ENCODE measurements around the gene FAM20B.

The FAM20B gene

DNA sequence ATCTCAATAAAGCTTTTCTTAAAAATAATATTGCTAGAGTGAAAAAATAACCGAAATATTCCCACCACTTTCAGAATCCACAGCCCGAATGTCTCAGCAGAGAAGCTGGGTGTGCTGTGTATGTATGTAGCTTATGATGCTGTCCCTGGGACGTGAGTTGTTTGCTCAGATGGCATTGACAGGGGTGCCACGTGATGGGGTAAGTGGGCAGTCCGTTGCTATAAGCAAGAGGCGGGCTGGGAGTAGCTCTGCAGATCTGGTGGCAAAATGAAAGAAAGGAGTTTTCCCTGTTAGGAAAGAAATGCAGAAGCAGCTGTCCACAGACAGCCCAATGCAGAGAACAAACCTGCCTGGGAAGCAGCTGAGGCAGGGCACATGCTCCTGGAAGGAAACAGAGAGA is 3.8 kb upstream of the FAM20B start:
- H3K4me3 ChIP-seq (ENCODE audit: low read depth in 1 of 5, low read length in 5 of 5): peak overlapping the region in 3 of 5 donors; percentile 14 to 27 (median 19)
- peaks cover 0 to 46% (median 42%) of the 10 kb centered on the region in 5 donors for H3K4me1 ChIP-seq (ENCODE audit: control insufficient read depth in 5 of 5, insufficient read depth in 5 of 5, low read length in 5 of 5)
- no peak overlapping the region for H3K9ac ChIP-seq (ENCODE audit: low read length in 5 of 5)
- no peaks in the 10 kb centered on the region for H3K9me3 ChIP-seq (ENCODE audit: control insufficient read depth in 5 of 5, low read length in 5 of 5)
- no peaks in the 10 kb centered on the region for H3K36me3 ChIP-seq (ENCODE audit: control insufficient read depth in 5 of 5, insufficient read depth in 5 of 5, low read length in 5 of 5)
- no peak overlapping the region for H3K27ac ChIP-seq (ENCODE audit: low read depth, low read length)
- H3K27me3 ChIP-seq (ENCODE audit: control insufficient read depth in 5 of 5, insufficient read depth in 4 of 5, low read length in 5 of 5): no peaks in the 10 kb centered on the region

DNA sequence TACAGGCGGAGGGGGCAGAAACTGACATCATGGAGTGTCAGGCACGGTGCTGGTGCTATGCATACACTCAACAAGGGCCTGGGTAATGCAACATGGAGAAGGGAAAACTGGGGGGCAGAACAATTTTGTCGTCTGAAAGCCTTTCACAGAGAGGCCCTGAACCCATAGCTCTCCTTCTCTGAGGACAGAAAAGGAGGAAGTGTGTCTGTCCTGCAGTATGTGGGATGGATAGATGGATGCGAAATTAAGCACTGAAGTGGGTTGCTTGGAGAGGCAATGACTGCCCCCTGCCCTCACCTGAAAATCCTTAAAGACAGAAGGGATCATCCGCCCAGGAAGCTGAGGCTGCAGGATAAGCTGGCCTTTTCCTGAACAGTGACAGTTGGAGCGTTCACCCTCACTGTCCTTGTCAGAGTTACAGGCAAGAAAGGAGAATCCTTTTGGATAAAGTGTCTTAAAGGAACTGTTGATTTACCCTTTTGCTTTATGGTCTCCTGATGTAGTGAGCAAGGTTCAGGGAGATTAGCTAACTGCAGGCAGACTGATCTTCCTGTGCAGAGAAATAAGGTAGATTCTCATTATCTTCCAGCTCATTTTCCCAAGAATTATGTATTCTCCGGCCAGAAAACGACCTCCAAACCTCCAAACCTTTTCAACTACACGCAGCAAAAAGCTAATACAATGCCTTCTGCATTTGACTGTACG is 1.6 kb upstream of the FAM20B start:
- no peaks in the 10 kb centered on the region for H3K9me3 ChIP-seq (ENCODE audit: control insufficient read depth in 5 of 5, low read length in 5 of 5)
- H3K27me3 ChIP-seq (ENCODE audit: control insufficient read depth in 5 of 5, insufficient read depth in 4 of 5, low read length in 5 of 5): no peaks in the 10 kb centered on the region
- no peak overlapping the region for H3K27ac ChIP-seq (ENCODE audit: low read depth, low read length)
- H3K4me3 ChIP-seq (ENCODE audit: low read depth in 1 of 5, low read length in 5 of 5): no peak overlapping the region
- peaks cover 0 to 36% (median 31%) of the 10 kb centered on the region in 5 donors for H3K4me1 ChIP-seq (ENCODE audit: control insufficient read depth in 5 of 5, insufficient read depth in 5 of 5, low read length in 5 of 5)
- H3K36me3 ChIP-seq (ENCODE audit: control insufficient read depth in 5 of 5, insufficient read depth in 5 of 5, low read length in 5 of 5): no peaks in the 10 kb centered on the region
- no peak overlapping the region for H3K9ac ChIP-seq (ENCODE audit: low read length in 5 of 5)

DNA sequence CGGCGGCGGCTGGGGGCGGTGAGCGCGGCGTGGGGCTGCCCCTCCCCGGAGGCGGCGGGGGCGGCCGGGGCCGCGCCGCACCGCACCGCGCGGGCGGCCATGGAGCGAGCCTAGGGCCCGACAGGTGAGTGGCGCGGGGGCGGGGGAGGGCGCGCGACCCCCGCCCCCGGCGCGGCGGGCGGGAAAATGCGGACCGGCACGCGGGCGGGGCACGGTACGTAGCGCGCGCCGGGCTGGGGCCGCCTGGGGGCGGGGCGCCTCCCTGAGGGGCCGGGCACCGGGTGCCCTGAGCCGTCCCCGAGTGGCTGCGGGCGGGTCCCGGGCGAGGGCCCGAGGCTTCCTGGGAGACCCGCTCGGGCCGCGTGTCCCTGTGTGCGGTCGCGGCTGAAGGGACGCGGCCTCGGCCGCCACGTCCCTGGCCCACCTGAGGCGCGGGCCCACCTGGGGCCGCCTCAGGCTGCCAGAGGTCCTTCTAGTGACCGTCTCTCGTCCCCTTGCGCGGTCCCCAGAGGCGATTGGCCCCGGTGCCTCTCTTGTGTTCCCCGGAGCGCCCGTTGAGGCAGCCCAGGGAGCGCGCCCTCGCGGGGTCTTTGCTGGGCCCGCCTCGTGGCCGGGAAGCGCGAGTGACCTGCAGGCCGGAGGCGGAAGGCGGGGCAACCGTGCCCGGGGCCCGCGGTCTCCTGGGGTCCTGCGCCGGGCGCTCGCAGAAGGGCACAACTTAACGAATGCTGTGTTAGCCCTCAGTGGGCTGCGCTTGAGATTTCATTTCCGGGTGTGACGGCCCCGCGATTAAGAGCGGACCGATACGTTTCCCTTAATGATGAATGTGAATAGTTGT is 500 bp downstream of the FAM20B start:
- Histone ChIP-seq H3K4me1 (ENCODE audit: control insufficient read depth in 5 of 5, insufficient read depth in 5 of 5, low read length in 5 of 5) (peaks cover 2 to 39% (median 32%) of the 10 kb centered on the region in 5 donors), H3K27me3 (ENCODE audit: control insufficient read depth in 5 of 5, insufficient read depth in 4 of 5, low read length in 5 of 5) (no peaks in the 10 kb centered on the region), H3K27ac (ENCODE audit: low read depth, low read length) (peak overlapping the region; percentile 85), H3K9me3 (ENCODE audit: control insufficient read depth in 5 of 5, low read length in 5 of 5) (no peaks in the 10 kb centered on the region), H3K36me3 (ENCODE audit: control insufficient read depth in 5 of 5, insufficient read depth in 5 of 5, low read length in 5 of 5) (no peaks in the 10 kb centered on the region), H3K9ac (ENCODE audit: low read length in 5 of 5) (peak overlapping the region; percentile 30 to 98 (median 91)), H3K4me3 (ENCODE audit: low read depth in 1 of 5, low read length in 5 of 5) (peak overlapping the region; percentile 77 to 88 (median 80))

DNA sequence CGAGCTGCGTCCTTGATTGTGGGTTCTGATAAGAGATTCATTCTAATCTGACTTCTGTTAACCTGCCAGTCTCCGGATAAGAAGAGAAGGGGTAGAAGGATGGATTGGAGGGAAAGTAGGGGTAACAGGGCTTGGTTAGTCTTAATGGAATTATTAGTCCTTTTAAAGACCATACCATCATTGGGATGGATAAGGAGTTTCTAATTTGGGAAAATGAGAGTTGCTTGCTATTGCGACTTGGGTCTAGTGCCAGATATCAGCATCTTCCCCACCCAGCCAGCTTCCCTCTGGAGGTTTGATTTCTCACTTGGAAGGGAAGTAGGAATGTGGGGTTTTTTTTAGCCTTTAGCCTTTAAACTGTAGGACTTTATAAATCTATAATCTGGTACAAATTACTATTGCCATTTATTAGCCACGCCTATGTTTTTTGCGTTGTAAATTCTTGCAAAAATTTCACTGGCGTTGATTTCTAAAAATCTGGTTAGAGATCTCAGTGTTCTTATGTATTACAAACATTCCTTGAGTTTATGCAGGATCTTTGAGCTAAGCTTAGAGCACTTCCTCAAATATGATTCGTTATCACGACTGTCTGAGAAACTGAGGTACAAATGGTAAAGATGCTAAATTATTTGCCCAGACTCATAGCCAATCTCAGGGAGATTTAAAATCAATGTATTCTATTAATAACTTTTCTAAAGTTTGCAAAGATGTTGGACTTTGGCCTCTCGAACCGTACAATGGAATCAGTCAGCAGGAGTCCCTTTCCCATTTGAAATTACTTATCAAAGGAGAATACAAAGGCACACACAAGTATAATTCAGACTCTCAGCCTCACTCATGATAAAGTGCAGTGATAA is 1.3 kb downstream of the FAM20B start:
- no peaks in the 10 kb centered on the region for H3K36me3 ChIP-seq (ENCODE audit: control insufficient read depth in 5 of 5, insufficient read depth in 5 of 5, low read length in 5 of 5)
- H3K4me3 ChIP-seq (ENCODE audit: low read depth in 1 of 5, low read length in 5 of 5): peak overlapping the region; percentile 77 to 88 (median 80)
- H3K27me3 ChIP-seq (ENCODE audit: control insufficient read depth in 5 of 5, insufficient read depth in 4 of 5, low read length in 5 of 5): no peaks in the 10 kb centered on the region
- H3K9me3 ChIP-seq (ENCODE audit: control insufficient read depth in 5 of 5, low read length in 5 of 5): no peaks in the 10 kb centered on the region
- H3K9ac ChIP-seq (ENCODE audit: low read length in 5 of 5): peak overlapping the region; percentile 30 to 98 (median 91)
- H3K27ac ChIP-seq (ENCODE audit: low read depth, low read length): peak overlapping the region; percentile 85
- H3K4me1 ChIP-seq (ENCODE audit: control insufficient read depth in 5 of 5, insufficient read depth in 5 of 5, low read length in 5 of 5): peaks cover 2 to 39% (median 33%) of the 10 kb centered on the region in 5 donors

DNA sequence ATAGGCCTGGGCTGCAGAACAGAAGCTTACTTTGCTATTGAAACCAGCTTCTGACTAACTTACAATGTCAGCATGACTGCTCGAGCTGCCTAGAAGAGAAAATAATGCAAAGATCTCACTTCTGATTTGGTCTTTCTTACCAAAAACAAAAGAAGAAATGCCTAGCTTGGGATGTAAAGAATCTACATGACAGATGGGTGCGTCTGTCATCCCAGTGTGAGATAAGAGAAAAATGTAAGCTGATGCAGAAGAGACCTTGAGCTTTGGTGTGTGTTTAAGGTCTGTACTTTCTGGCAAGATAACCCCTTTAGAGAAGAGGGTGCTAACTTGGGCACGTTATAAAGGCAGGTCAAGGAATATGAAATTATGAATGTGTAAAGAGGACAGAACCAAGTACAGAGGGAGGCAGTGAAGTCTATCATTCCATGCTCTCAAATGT is 3.6 kb downstream of the FAM20B start:
- no peaks in the 10 kb centered on the region for H3K27me3 ChIP-seq (ENCODE audit: control insufficient read depth in 5 of 5, insufficient read depth in 4 of 5, low read length in 5 of 5)
- no peak overlapping the region for H3K4me3 ChIP-seq (ENCODE audit: low read depth in 1 of 5, low read length in 5 of 5)
- peaks cover 2 to 51% (median 42%) of the 10 kb centered on the region in 5 donors for H3K4me1 ChIP-seq (ENCODE audit: control insufficient read depth in 5 of 5, insufficient read depth in 5 of 5, low read length in 5 of 5)
- H3K27ac ChIP-seq (ENCODE audit: low read depth, low read length): no peak overlapping the region
- no peaks in the 10 kb centered on the region for H3K36me3 ChIP-seq (ENCODE audit: control insufficient read depth in 5 of 5, insufficient read depth in 5 of 5, low read length in 5 of 5)
- H3K9me3 ChIP-seq (ENCODE audit: control insufficient read depth in 5 of 5, low read length in 5 of 5): no peaks in the 10 kb centered on the region
- H3K9ac ChIP-seq (ENCODE audit: low read length in 5 of 5): no peak overlapping the region

DNA sequence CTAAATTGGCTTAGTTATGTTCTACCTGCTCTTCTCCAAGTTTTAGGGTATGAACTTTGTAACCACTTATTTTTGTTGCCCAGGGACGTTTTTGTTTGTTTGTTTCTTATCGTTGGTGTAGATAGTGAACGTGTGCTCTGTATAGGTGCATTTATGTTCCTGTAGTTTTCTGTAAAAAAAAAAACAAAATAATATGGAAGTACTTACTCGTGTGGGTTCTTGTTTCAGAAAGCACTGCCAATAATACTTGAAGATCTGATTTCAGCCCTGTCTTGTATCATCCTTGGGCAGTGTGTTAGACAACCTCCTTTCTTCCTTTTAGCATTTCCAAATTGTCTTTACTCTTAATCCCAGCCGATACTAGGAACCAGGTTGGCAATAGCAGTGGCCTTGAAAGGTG is 4.4 kb downstream of the FAM20B start:
- H3K4me3 ChIP-seq (ENCODE audit: low read depth in 1 of 5, low read length in 5 of 5): no peak overlapping the region
- no peaks in the 10 kb centered on the region for H3K27me3 ChIP-seq (ENCODE audit: control insufficient read depth in 5 of 5, insufficient read depth in 4 of 5, low read length in 5 of 5)
- H3K4me1 ChIP-seq (ENCODE audit: control insufficient read depth in 5 of 5, insufficient read depth in 5 of 5, low read length in 5 of 5): peaks cover 2 to 48% (median 40%) of the 10 kb centered on the region in 5 donors
- no peaks in the 10 kb centered on the region for H3K9me3 ChIP-seq (ENCODE audit: control insufficient read depth in 5 of 5, low read length in 5 of 5)
- no peak overlapping the region for H3K27ac ChIP-seq (ENCODE audit: low read depth, low read length)
- peak overlapping the region in 1 of 5 donors; percentile 17 for H3K9ac ChIP-seq (ENCODE audit: low read length in 5 of 5)
- H3K36me3 ChIP-seq (ENCODE audit: control insufficient read depth in 5 of 5, insufficient read depth in 5 of 5, low read length in 5 of 5): no peaks in the 10 kb centered on the region

DNA sequence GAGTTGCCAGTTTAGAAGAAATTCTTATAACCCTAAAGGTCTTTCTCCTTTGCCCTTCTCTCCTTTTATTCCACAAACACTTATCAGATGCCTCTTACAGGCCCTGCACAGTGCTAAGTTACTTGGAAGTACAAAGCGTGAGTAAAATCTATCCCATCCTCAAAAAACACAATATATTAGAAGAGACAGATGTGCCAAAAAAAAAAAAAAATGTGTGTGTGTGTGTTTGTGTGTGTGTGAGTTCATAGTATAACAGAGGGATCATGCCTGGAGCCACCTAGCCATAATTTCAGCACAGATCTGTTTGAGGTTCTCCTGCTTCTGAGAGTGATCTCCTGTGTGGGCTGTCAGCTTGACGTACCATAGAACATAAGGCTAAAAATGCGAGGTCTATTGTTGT is 5.0 kb downstream of the FAM20B start:
- Histone ChIP-seq H3K9me3 (ENCODE audit: control insufficient read depth in 5 of 5, low read length in 5 of 5) (no peaks in the 10 kb centered on the region), H3K27me3 (ENCODE audit: control insufficient read depth in 5 of 5, insufficient read depth in 4 of 5, low read length in 5 of 5) (no peaks in the 10 kb centered on the region), H3K36me3 (ENCODE audit: control insufficient read depth in 5 of 5, insufficient read depth in 5 of 5, low read length in 5 of 5) (no peaks in the 10 kb centered on the region), H3K9ac (ENCODE audit: low read length in 5 of 5) (peak overlapping the region in 1 of 5 donors; percentile 17), H3K4me3 (ENCODE audit: low read depth in 1 of 5, low read length in 5 of 5) (no peak overlapping the region), H3K27ac (ENCODE audit: low read depth, low read length) (no peak overlapping the region), H3K4me1 (ENCODE audit: control insufficient read depth in 5 of 5, insufficient read depth in 5 of 5, low read length in 5 of 5) (peaks cover 2 to 44% (median 37%) of the 10 kb centered on the region in 5 donors)

DNA sequence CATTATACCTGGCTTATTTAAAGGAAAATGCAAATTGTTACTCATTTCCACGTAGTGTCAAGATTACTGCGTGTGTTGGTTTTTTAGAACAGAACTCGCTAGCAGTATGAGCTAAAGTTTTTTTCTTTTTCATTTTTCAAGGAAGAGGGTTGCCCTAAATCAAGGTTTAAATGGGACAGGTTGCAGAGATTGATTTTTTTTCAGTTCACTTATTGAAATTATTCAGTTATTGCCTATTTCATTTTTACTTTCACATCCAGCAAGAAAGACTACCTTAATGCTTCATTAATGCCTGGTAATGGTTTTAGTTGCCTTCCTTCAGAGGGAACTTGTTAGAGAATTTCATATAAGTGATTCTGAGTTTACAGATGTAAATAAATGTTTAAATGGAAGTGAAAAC is 5.6 kb downstream of the FAM20B start:
- H3K36me3 ChIP-seq (ENCODE audit: control insufficient read depth in 5 of 5, insufficient read depth in 5 of 5, low read length in 5 of 5): no peaks in the 10 kb centered on the region
- H3K27ac ChIP-seq (ENCODE audit: low read depth, low read length): no peak overlapping the region
- peaks cover 2 to 44% (median 37%) of the 10 kb centered on the region in 5 donors for H3K4me1 ChIP-seq (ENCODE audit: control insufficient read depth in 5 of 5, insufficient read depth in 5 of 5, low read length in 5 of 5)
- H3K9ac ChIP-seq (ENCODE audit: low read length in 5 of 5): no peak overlapping the region
- H3K4me3 ChIP-seq (ENCODE audit: low read depth in 1 of 5, low read length in 5 of 5): no peak overlapping the region
- H3K27me3 ChIP-seq (ENCODE audit: control insufficient read depth in 5 of 5, insufficient read depth in 4 of 5, low read length in 5 of 5): no peaks in the 10 kb centered on the region
- no peaks in the 10 kb centered on the region for H3K9me3 ChIP-seq (ENCODE audit: control insufficient read depth in 5 of 5, low read length in 5 of 5)

DNA sequence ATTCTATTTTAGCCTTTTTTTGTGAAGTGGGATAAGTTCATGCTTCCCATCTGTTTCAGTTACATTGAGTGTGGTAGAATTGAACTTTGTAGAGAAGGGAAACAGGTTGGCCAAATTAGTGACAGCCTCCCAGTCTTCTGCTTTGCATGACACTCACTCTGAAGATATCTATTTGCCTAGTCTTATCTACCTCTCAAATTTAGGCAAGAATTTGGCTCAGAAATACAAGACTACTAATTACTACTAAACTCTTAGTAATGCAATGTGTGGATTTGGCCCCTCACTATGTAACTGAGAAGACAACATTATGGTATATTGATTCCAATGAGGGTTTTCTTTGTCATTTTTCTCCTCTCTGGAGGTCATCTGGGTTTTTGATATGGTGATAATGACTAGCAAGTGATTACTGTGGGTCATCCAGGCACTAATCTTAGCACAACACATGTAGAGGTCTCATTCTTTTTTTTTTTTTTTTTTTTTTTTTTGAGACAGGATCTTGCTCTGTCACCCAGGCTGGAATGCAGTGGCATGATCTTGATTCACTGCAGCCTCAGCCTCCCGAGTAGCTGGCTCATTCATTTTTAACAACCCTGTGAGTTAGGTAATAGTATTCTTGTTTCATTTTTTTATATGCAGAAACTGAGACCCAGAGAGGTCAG is 6.3 kb downstream of the FAM20B start:
- peaks cover 2 to 40% (median 31%) of the 10 kb centered on the region in 5 donors for H3K4me1 ChIP-seq (ENCODE audit: control insufficient read depth in 5 of 5, insufficient read depth in 5 of 5, low read length in 5 of 5)
- no peaks in the 10 kb centered on the region for H3K9me3 ChIP-seq (ENCODE audit: control insufficient read depth in 5 of 5, low read length in 5 of 5)
- no peaks in the 10 kb centered on the region for H3K36me3 ChIP-seq (ENCODE audit: control insufficient read depth in 5 of 5, insufficient read depth in 5 of 5, low read length in 5 of 5)
- H3K27me3 ChIP-seq (ENCODE audit: control insufficient read depth in 5 of 5, insufficient read depth in 4 of 5, low read length in 5 of 5): no peaks in the 10 kb centered on the region
- H3K4me3 ChIP-seq (ENCODE audit: low read depth in 1 of 5, low read length in 5 of 5): no peak overlapping the region
- peak overlapping the region in 1 of 5 donors; percentile 62 for H3K9ac ChIP-seq (ENCODE audit: low read length in 5 of 5)
- no peak overlapping the region for H3K27ac ChIP-seq (ENCODE audit: low read depth, low read length)
